Measurements from ENCODE around the gene CTNNBL1. TPM values are rescaled to one million over a fixed set of nuclear protein-coding genes. Genes with fewer than 3 reads are reported as not detected.

Gene CTNNBL1
- total RNA-seq, 1 experiment from 2014 or later: 49.1 TPM

- no peaks in the 10 kb centered on the region for H3K9me3 ChIP-seq (replicated peaks)
- no peak overlapping the region for H3K27ac ChIP-seq
Measured at GRCh38 chr20:37895166-37895565, 201.3 kb downstream of the CTNNBL1 start.

GRCh38 chr20:37896932-37897548 lies 203.2 kb downstream of the CTNNBL1 start:
- H3K4me1 ChIP-seq (replicated peaks): peaks cover 29% of the 10 kb centered on the region
- H3K36me3 ChIP-seq: no peaks in the 10 kb centered on the region
- H3K4me3 ChIP-seq: no peak overlapping the region
- H3K27ac ChIP-seq: peak overlapping the region; percentile 43
- no peaks in the 10 kb centered on the region; the same call in 1 of the 2 replicates for H3K9me3 ChIP-seq (replicated peaks)
- DNase-seq (ENCODE audit: low read depth in 1 of 2, low spot score in 2 of 2): peak; percentile 69 to 72
- H3K27me3 ChIP-seq (replicated peaks): no peaks in the 10 kb centered on the region

More at GRCh38 chr20:37895166-37895565, 201.3 kb downstream of the CTNNBL1 start:
- Histone ChIP-seq H3K4me3 (no peak overlapping the region), H3K36me3 (no peaks in the 10 kb centered on the region), H3K27me3 (replicated peaks) (no peaks in the 10 kb centered on the region), H3K4me1 (replicated peaks) (peaks cover 27% of the 10 kb centered on the region)
- DNase-seq (ENCODE audit: low read depth in 1 of 2, low spot score in 2 of 2): no peak

DNA sequence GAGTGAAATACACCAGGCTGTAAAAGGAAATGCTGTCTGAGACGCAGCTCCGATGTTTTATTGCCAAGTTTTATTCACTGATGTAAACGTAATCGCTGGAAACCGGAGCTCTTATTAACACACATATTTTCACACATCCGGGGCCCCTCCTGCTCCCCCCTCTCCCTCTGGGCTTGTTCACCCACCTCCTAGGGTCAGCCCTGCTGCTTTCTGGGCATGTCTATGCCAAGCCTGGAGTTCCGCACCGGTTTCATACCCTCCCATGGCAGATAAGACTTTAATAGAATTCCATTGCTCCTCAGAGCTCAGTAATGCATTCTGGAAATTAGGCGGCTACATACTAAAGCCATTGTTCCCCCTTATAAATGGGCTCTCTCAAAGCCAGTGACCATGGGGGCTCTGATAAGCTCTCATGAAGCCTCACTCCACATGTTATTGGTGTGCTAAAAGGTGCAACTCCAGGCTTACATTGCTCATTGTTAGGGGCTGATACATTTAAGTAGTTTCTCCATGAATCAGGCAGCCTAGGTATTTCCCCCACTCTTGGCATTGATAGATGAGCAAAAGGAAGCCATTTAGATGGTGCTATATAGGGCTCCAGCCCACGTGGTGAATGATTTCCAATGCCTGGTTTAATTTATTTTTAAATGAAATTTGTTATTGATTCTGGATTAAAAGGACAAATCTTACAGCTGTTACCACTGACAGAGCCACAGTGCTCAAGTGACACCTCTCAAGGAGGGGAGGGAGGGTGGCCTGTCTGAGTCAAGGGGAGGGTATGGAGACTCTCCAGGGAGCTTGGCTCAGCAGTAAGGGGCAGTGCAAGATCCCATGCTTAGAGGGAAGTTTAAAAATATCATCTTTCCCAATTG lies 204.6 kb downstream of the CTNNBL1 start:
- peaks cover 38% of the 10 kb centered on the region for H3K4me1 ChIP-seq (replicated peaks)
- no peak overlapping the region for H3K4me3 ChIP-seq
- DNase-seq (ENCODE audit: low read depth in 1 of 2, low spot score in 2 of 2): no peak
- peaks cover 3% of the 10 kb centered on the region; the same call in 1 of the 2 replicates for H3K9me3 ChIP-seq (replicated peaks)
- peaks cover 3% of the 10 kb centered on the region; the same call in 1 of the 2 replicates for H3K27me3 ChIP-seq (replicated peaks)
- no peak overlapping the region for H3K27ac ChIP-seq
- H3K36me3 ChIP-seq: no peaks in the 10 kb centered on the region

DNA sequence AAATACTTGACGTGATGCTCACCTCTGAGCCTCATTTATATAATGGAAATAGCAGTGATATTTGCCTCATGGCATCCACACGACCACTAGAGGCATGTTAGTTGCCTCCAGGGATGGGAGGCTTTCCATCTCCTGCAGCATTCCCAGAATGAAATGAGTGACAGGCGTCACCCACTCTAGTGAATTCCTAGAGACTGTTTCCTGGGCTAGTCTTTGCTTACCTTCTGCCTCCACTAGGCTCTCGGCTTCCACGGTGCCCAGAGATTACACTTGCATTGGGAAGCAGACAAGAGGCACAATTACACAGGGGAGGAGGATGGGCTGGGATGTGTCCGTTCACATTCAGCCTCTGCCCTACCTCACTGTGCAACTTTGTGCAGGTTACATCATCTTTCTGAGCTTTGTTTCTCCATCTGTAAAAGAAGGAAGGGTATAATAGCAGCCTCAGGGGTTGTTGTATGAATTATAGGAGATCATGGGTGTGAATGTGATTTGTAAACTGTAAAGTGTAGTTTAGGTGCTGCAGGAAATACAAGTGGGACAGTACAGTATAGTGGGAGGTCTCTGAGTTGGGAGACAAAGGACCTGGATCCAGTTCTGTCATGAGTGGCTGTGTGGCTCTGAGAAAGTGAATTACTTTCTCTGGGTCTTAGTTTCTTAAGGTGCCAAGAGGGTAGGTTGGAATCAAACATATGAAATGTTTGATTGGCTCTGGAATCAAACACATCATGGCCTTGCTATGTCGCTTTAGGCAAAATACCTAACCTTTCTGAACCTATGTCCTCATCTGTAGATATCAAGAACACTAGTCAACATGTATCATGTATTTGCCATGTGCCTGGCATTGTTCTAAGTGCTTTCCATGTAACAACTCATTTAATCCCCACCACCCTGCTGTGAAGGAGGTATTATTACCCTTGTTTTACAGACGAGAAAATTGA lies 205.5 kb downstream of the CTNNBL1 start:
- Histone ChIP-seq H3K27me3 (replicated peaks) (peaks cover 3% of the 10 kb centered on the region; the same call in 1 of the 2 replicates), H3K4me1 (replicated peaks) (peaks cover 39% of the 10 kb centered on the region), H3K36me3 (no peaks in the 10 kb centered on the region)

DNA sequence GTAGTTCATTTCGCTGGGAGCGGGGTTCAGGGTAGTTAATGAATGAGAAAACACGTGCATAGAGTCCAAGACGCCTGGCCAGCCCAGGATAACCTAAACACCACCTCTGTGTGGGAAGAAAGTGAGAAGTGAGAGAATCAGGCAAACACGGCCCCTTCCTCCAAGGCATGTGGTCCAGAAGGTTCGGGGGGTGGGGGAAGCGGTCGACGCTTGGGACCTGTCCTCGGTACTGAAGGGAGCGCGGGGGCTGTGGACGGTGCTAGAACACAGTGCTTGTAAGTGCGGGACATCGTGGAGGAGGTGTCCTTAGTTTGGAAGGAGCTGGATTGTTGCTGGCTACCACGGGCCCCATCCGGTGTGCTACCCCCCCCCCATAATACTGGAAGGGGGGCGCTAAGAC lies 207.4 kb downstream of the CTNNBL1 start:
- no peak overlapping the region for H3K27ac ChIP-seq
- no peak overlapping the region for H3K4me3 ChIP-seq
- peaks cover 3% of the 10 kb centered on the region; the same call in 1 of the 2 replicates for H3K9me3 ChIP-seq (replicated peaks)
- peaks cover 35% of the 10 kb centered on the region for H3K4me1 ChIP-seq (replicated peaks)
- H3K27me3 ChIP-seq (replicated peaks): peaks cover 3% of the 10 kb centered on the region; the same call in 1 of the 2 replicates
- no peaks in the 10 kb centered on the region for H3K36me3 ChIP-seq
- DNase-seq (ENCODE audit: low read depth in 1 of 2, low spot score in 2 of 2): no peak

More for the DNA sequence above, 205.5 kb downstream of the CTNNBL1 start:
- H3K9me3 ChIP-seq (replicated peaks): peaks cover 3% of the 10 kb centered on the region; the same call in 1 of the 2 replicates
- no peak for DNase-seq (ENCODE audit: low read depth in 1 of 2, low spot score in 2 of 2)
- no peak overlapping the region for H3K4me3 ChIP-seq
- no peak overlapping the region for H3K27ac ChIP-seq

DNA sequence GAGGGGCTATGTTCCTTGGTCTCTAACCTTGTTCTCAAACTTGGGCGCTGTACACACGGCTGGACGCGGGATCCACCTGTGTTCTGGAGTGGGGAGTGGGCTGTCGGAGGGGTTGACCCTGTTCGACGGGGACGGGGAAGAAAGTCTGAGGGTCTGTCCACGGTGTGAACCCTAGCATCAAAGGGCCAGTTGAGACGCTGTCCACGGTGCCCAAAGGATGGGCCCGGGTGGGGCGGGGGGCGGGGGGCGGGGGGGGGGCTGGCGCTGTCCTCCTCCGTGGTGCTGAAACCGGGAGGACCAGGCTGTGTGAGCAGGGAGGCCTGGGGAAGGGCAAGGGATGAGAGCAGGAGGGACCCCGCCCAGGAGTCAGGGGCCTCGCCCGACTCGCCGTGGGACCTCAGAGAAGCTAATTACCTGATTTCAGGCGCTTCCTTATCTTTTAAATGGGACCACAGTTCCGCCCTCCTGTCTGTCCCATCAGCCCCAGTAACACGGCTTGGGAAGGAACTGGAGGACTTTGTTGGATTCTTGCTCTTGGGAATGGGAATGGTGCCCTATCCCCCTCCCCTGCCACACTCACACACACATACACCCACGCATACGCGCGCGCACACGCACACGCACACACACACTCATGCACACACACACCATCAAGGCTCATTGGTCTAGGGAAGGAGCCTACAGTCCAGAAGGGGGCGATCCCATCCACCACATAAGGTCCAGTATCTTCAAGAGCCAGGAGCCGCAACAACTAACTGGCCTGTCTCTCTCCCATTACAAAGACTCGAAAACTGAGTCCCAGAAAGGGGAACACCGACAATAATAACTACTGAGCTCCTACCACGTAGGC lies 208.0 kb downstream of the CTNNBL1 start:
- H3K27me3 ChIP-seq (replicated peaks): peaks cover 3% of the 10 kb centered on the region; the same call in 1 of the 2 replicates
- no peaks in the 10 kb centered on the region for H3K36me3 ChIP-seq
- H3K4me1 ChIP-seq (replicated peaks): peaks cover 28% of the 10 kb centered on the region
- DNase-seq (ENCODE audit: low read depth in 1 of 2, low spot score in 2 of 2): peak in 1 of 2 experiments; percentile 41
- H3K27ac ChIP-seq: no peak overlapping the region
- peak overlapping the region; percentile 54 for H3K4me3 ChIP-seq
- H3K9me3 ChIP-seq (replicated peaks): peaks cover 3% of the 10 kb centered on the region; the same call in 1 of the 2 replicates

DNA sequence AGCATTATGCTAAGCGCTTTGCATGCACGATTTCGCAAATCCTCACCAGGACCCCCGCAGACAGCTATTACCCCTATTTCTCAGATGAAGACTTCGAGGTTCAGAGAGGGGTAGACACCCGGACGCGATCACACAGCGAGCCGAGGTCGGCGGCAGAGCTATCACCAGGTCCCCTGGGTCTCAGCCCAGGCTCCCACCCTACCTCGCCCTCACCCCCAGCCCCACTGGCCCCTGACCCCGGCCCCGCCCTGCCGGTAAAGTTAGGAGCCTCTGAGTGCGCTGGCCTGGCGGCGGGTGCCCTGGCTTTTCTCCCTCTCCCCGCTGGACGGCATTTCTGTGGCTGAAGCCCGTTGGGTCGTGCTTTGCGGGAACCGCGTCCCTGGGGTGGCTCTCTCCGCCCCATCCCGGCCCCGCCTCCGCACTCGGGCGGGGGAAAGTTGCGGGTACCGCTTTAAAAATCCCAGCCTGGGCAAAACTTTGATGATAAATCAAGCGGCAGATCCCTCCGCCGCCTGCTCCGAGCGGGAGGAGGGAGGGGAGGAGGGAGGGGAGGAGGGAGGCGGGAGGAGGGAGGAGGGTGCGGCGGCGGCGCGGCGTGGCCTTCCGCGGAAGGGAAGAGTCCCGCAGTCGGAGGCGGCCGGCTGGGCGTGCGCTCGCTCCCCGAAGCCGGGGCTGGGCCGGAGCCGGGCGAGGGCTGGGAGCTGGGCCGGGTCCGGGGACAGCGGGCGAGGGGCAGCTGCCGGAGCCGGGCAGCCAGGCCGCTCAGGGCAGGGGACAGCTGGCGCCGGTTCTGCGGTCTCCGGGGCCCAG lies 208.9 kb downstream of the CTNNBL1 start, which contains the start of gene VSTM2L:
Gene VSTM2L, plus strand, starts transcription at position 624 of the 810 bp plus-strand sequence. CDS start 224 bp downstream, outside the sequence.
- Histone ChIP-seq H3K36me3 (no peaks in the 10 kb centered on the region), H3K9me3 (replicated peaks) (peaks cover 3% of the 10 kb centered on the region; the same call in 1 of the 2 replicates), H3K27me3 (replicated peaks) (peaks cover 3% of the 10 kb centered on the region; the same call in 1 of the 2 replicates), H3K4me3 (peak within 1 kb of the TSS; percentile 54), H3K4me1 (replicated peaks) (peaks cover 26% of the 10 kb centered on the region), H3K27ac (no peak within 1 kb of the TSS)
- peak; percentile 36 to 75 for DNase-seq (ENCODE audit: low read depth in 1 of 2, low spot score in 2 of 2)

GRCh38 chr20:37903317-37904007 lies 209.6 kb downstream of the CTNNBL1 start:
- no peak overlapping the region for H3K27ac ChIP-seq
- H3K9me3 ChIP-seq (replicated peaks): peaks cover 3% of the 10 kb centered on the region; the same call in 1 of the 2 replicates
- peaks cover 3% of the 10 kb centered on the region; the same call in 1 of the 2 replicates for H3K27me3 ChIP-seq (replicated peaks)
- peaks cover 26% of the 10 kb centered on the region for H3K4me1 ChIP-seq (replicated peaks)
- peak overlapping the region; percentile 54 for H3K4me3 ChIP-seq
- DNase-seq (ENCODE audit: low read depth in 1 of 2, low spot score in 2 of 2): no peak
- H3K36me3 ChIP-seq: no peaks in the 10 kb centered on the region

- DNase-seq (ENCODE audit: low read depth in 1 of 2, low spot score in 2 of 2): no peak
- H3K27ac ChIP-seq: no peak overlapping the region
- H3K9me3 ChIP-seq (replicated peaks): peaks cover 3% of the 10 kb centered on the region; the same call in 1 of the 2 replicates
- H3K4me1 ChIP-seq (replicated peaks): peaks cover 24% of the 10 kb centered on the region
- no peaks in the 10 kb centered on the region for H3K36me3 ChIP-seq
- H3K4me3 ChIP-seq: no peak overlapping the region
- peaks cover 3% of the 10 kb centered on the region; the same call in 1 of the 2 replicates for H3K27me3 ChIP-seq (replicated peaks)
Measured at GRCh38 chr20:37904008-37904642, 210.3 kb downstream of the CTNNBL1 start.

GRCh38 chr20:37904845-37905373 lies 211.1 kb downstream of the CTNNBL1 start:
- H3K9me3 ChIP-seq (replicated peaks): peaks cover 3% of the 10 kb centered on the region; the same call in 1 of the 2 replicates
- no peak for DNase-seq (ENCODE audit: low read depth in 1 of 2, low spot score in 2 of 2)
- no peaks in the 10 kb centered on the region for H3K36me3 ChIP-seq
- no peak overlapping the region for H3K4me3 ChIP-seq
- no peak overlapping the region for H3K27ac ChIP-seq
- H3K4me1 ChIP-seq (replicated peaks): peaks cover 24% of the 10 kb centered on the region
- H3K27me3 ChIP-seq (replicated peaks): peaks cover 3% of the 10 kb centered on the region; the same call in 1 of the 2 replicates

Measured in SJSA1 (cell line).